Osteoblast (primary cell): ENCODE results near the gene XYLT1. TPM values are rescaled to one million over a fixed set of nuclear protein-coding genes. Genes with fewer than 3 reads are reported as not detected.

ENCODE experiments used
- DNase-seq: peaks from one replicate; pipeline ENCODE4 v3.0.0; 2011; ENCODE audit warnings: low spot score, mixed read lengths; ENCODE audit not compliant: insufficient read length; ENCODE audit errors: missing footprints
- H2AFZ ChIP-seq: 2 replicates; pipeline ENCODE4 v1.6.0; 2011; ENCODE audit warnings: mild to moderate bottlenecking, low read length
- H3K27ac ChIP-seq: 2 replicates; pipeline ENCODE4 v1.5.1; 2011; ENCODE audit warnings: mild to moderate bottlenecking, low read depth, low read length, moderate library complexity
- H3K27me3 ChIP-seq: 2 replicates; pipeline ENCODE4 v1.6.0; 2012; ENCODE audit warnings: mild to moderate bottlenecking, control low read depth, inconsistent platforms, low read length, moderate library complexity; ENCODE audit not compliant: insufficient read depth
- H3K36me3 ChIP-seq: 2 replicates; pipeline ENCODE4 v1.5.1; 2011; ENCODE audit warnings: mild to moderate bottlenecking, low read length, control low read depth, moderate library complexity; ENCODE audit not compliant: insufficient read depth
- H3K4me1 ChIP-seq: 2 replicates; pipeline ENCODE4 v1.5.1; 2011; ENCODE audit warnings: mild to moderate bottlenecking, low read length, control low read depth, moderate library complexity; ENCODE audit not compliant: insufficient read depth
- H3K4me2 ChIP-seq: 2 replicates; pipeline ENCODE4 v1.6.0; 2011; ENCODE audit warnings: mild to moderate bottlenecking, low read length; ENCODE audit not compliant: insufficient read depth
- H3K4me3 ChIP-seq: fragments of 200-600 bp; sonication (generic); 3 replicates; pipeline ENCODE4 v1.5.1; 2012; ENCODE audit warnings: mild to moderate bottlenecking, low read length, inconsistent platforms; ENCODE audit not compliant: insufficient read depth
- H3K79me2 ChIP-seq: 2 replicates; pipeline ENCODE4 v1.6.0; 2012; ENCODE audit warnings: mild to moderate bottlenecking, low read length, control low read depth, inconsistent platforms; ENCODE audit not compliant: insufficient read depth
- H3K9me3 ChIP-seq: 2 replicates; pipeline ENCODE4 v1.5.1; 2011; ENCODE audit warnings: low read depth, low read length, control low read depth
- H4K20me1 ChIP-seq: 2 replicates; pipeline ENCODE4 v1.6.0; 2012; ENCODE audit warnings: mild to moderate bottlenecking, low read length, control low read depth; ENCODE audit not compliant: insufficient read depth
- CTCF ChIP-seq: IDR thresholded peaks from 2 replicates; pipeline ENCODE4 v1.5.1; 2011; ENCODE audit warnings: mild to moderate bottlenecking, low read depth, low read length, moderate library complexity; ENCODE audit errors: extremely low read depth
- total RNA-seq: library from RNA; depleted of rRNA; stranded (reverse); fragments of >200 nt; gene quantifications from 2 replicates; pipeline ENCODE4 v1.2.3, GENCODE V29; 2012

XYLT1 gene
- total RNA-seq, 1 donor, result 43.4 TPM

GRCh38 chr16:17084130-17084529 is 386.6 kb downstream of the XYLT1 start:
- Histone ChIP-seq H3K27me3 (no peaks in the 10 kb centered on the region), H3K9me3 (no peaks in the 10 kb centered on the region), H2AFZ (no peak overlapping the region), H4K20me1 (no peaks in the 10 kb centered on the region), H3K4me3 (no peak overlapping the region), H3K36me3 (no peaks in the 10 kb centered on the region), H3K4me2 (no peak overlapping the region), H3K27ac (no peak overlapping the region), H3K79me2 (no peaks in the 10 kb centered on the region), H3K4me1 (no peaks in the 10 kb centered on the region)
- no peak for TF ChIP-seq CTCF
- DNase-seq, result no peak

GRCh38 chr16:17083628-17084027 is 387.1 kb downstream of the XYLT1 start:
- TF ChIP-seq CTCF, result no peak

GRCh38 chr16:17082095-17082882 is 388.5 kb downstream of the XYLT1 start:
- Histone ChIP-seq H3K4me1 (no peaks in the 10 kb centered on the region), H3K79me2 (no peaks in the 10 kb centered on the region), H3K4me3 (no peak overlapping the region), H4K20me1 (no peaks in the 10 kb centered on the region), H3K36me3 (no peaks in the 10 kb centered on the region), H3K27ac (no peak overlapping the region), H3K4me2 (no peak overlapping the region), H3K27me3 (no peaks in the 10 kb centered on the region), H3K9me3 (no peaks in the 10 kb centered on the region), H2AFZ (no peak overlapping the region)
- TF ChIP-seq CTCF, result no peak
- DNase-seq, result no peak

More at GRCh38 chr16:17083628-17084027, 387.1 kb downstream of the XYLT1 start:
- Histone ChIP-seq H3K79me2 (no peaks in the 10 kb centered on the region), H3K27me3 (no peaks in the 10 kb centered on the region), H2AFZ (no peak overlapping the region), H3K27ac (no peak overlapping the region), H3K36me3 (no peaks in the 10 kb centered on the region), H3K4me3 (no peak overlapping the region), H3K9me3 (no peaks in the 10 kb centered on the region), H4K20me1 (no peaks in the 10 kb centered on the region), H3K4me1 (no peaks in the 10 kb centered on the region), H3K4me2 (no peak overlapping the region)
- DNase-seq, result no peak

GRCh38 chr16:17080105-17080504 is 390.7 kb downstream of the XYLT1 start:
- Histone ChIP-seq H3K9me3 (no peaks in the 10 kb centered on the region), H3K79me2 (no peaks in the 10 kb centered on the region), H3K27me3 (no peaks in the 10 kb centered on the region), H3K4me2 (no peak overlapping the region), H2AFZ (no peak overlapping the region), H3K36me3 (no peaks in the 10 kb centered on the region), H3K4me3 (no peak overlapping the region), H3K4me1 (no peaks in the 10 kb centered on the region), H3K27ac (no peak overlapping the region), H4K20me1 (no peaks in the 10 kb centered on the region)
- no peak for TF ChIP-seq CTCF
- DNase-seq, result no peak
